PC-9 (cell line): Measurements from ENCODE around the gene DLG2. TPM values are rescaled to one million over a fixed set of nuclear protein-coding genes. Genes with fewer than 3 reads are reported as not detected.

Source experiments
- BruUV-seq: library from RNA; stranded (reverse); fragments of 400-500 nt; replicated peaks from 2 replicates; lab custom pipeline; 2021; lab: Mats Ljungman, UMichigan
- CTCF ChIA-PET: fragments of 300-600 bp; sonication (Branson Sonifier 250); formaldehyde crosslinking; loops from one replicate; lab custom pipeline; 2022; ENCODE audit warnings: antibody characterized with exemption; lab: Charles Lee
- POLR2A ChIA-PET: fragments of 300-600 bp; sonication (Branson Sonifier 250); formaldehyde crosslinking; loops from one replicate; lab custom pipeline; 2022; ENCODE audit warnings: antibody characterized with exemption; ENCODE audit not compliant: unreplicated experiment; lab: Charles Lee
- DNase-seq, 2 experiments: peaks; one replicate each; pipeline versions ENCODE4 v3.0.0 to v3.0.0-alpha.2; 2015 to 2022; ENCODE audit warnings: mixed read lengths in 1 of 2
- H2AFZ ChIP-seq: fragments of 200-600 bp; sonication (generic); 2 replicates; pipeline ENCODE4 v1.8.1; 2017; ENCODE audit warnings: antibody characterized with exemption
- H3F3A ChIP-seq: fragments of 200-600 bp; sonication (generic); 2 replicates; pipeline ENCODE4 v1.8.1; 2017; ENCODE audit warnings: antibody characterized with exemption, mild to moderate bottlenecking, low read depth; ENCODE audit not compliant: insufficient read depth
- H3K27ac ChIP-seq: fragments of 200-600 bp; sonication (generic); 2 replicates; pipeline ENCODE4 v1.6.1; 2016; ENCODE audit warnings: mixed run types
- H3K27me3 ChIP-seq: fragments of 200-600 bp; sonication (generic); 2 replicates; pipeline ENCODE4 v1.6.1; 2016; ENCODE audit warnings: low read depth, mixed run types; ENCODE audit not compliant: insufficient read depth
- H3K36me3 ChIP-seq: fragments of 200-600 bp; sonication (generic); 2 replicates; pipeline ENCODE4 v1.6.1; 2016; ENCODE audit warnings: low read depth, mixed run types
- H3K4me1 ChIP-seq: fragments of 200-600 bp; sonication (generic); replicated peaks from 2 replicates; pipeline ENCODE4 v1.6.1; 2016; ENCODE audit warnings: mixed run types; ENCODE audit not compliant: insufficient read depth
- H3K4me2 ChIP-seq: fragments of 200-600 bp; sonication (generic); 2 replicates; pipeline ENCODE4 v1.6.1; 2017; ENCODE audit warnings: mixed run types
- H3K4me3 ChIP-seq: fragments of 200-600 bp; sonication (generic); 2 replicates; pipeline ENCODE4 v1.6.1; 2016; ENCODE audit warnings: mixed run types
- H3K79me2 ChIP-seq: fragments of 200-600 bp; sonication (generic); 2 replicates; pipeline ENCODE4 v1.6.1; 2017; ENCODE audit warnings: low read depth, mixed run types
- H3K9me2 ChIP-seq: fragments of 200-600 bp; sonication (generic); 2 replicates; pipeline ENCODE4 v1.8.1; 2017; ENCODE audit warnings: mild to moderate bottlenecking; ENCODE audit not compliant: insufficient read depth
- H3K9me3 ChIP-seq: fragments of 200-600 bp; sonication (generic); 2 replicates; pipeline ENCODE4 v1.8.1; 2016; ENCODE audit warnings: low read depth; ENCODE audit not compliant: insufficient read depth
- H4K20me1 ChIP-seq: fragments of 200-600 bp; sonication (generic); 2 replicates; pipeline ENCODE4 v1.8.1; 2017; ENCODE audit not compliant: insufficient read depth
- EZH2 ChIP-seq: fragments of 200-600 bp; sonication (generic); IDR thresholded peaks from 2 replicates; pipeline ENCODE4 v1.8.0; 2017; ENCODE audit warnings: antibody characterized with exemption, low read depth
- intact Hi-C: fragments of 100-400 bp; cut with micrococcal nuclease; formaldehyde crosslinking; loops from one replicate; pipeline ENCODE4 v1.10.0; 2022; ENCODE audit not compliant: unreplicated experiment
- total RNA-seq: library from RNA; stranded (reverse); gene quantifications from 2 replicates; pipeline ENCODE4 v1.2.3, GENCODE V29; 2021
- TF ChIP-seq, protein P1 (sequence below): fragments of 200-600 bp; sonication (generic); conservative IDR thresholded peaks from 2 replicates; pipeline ENCODE4 v1.6.1; 2017; ENCODE audit warnings: mixed run types, antibody characterized with exemption, mild to moderate bottlenecking, moderate library complexity

DLG2 gene
- total RNA-seq, 1 experiment from 2014 or later = 6.4 TPM

GRCh38 chr11:84909740-84910139 lies 717.4 kb downstream of the DLG2 start:
- no peaks in the 10 kb centered on the region for H3K9me3 ChIP-seq
- DNase-seq = no peak
- no peaks in the 10 kb centered on the region; the same call in 1 of the 2 replicates for H3K9me2 ChIP-seq
- H3F3A ChIP-seq = no peaks in the 10 kb centered on the region
- H4K20me1 ChIP-seq = no peaks in the 10 kb centered on the region
- no peak overlapping the region for H3K4me2 ChIP-seq
- intact Hi-C loops = no loop called here
- BruUV-seq = no TSS peak
- H3K4me1 ChIP-seq = no peaks in the 10 kb centered on the region
- H3K27me3 ChIP-seq = no peaks in the 10 kb centered on the region
- H3K27ac ChIP-seq = no peak overlapping the region
- TF ChIP-seq, protein P1, sequence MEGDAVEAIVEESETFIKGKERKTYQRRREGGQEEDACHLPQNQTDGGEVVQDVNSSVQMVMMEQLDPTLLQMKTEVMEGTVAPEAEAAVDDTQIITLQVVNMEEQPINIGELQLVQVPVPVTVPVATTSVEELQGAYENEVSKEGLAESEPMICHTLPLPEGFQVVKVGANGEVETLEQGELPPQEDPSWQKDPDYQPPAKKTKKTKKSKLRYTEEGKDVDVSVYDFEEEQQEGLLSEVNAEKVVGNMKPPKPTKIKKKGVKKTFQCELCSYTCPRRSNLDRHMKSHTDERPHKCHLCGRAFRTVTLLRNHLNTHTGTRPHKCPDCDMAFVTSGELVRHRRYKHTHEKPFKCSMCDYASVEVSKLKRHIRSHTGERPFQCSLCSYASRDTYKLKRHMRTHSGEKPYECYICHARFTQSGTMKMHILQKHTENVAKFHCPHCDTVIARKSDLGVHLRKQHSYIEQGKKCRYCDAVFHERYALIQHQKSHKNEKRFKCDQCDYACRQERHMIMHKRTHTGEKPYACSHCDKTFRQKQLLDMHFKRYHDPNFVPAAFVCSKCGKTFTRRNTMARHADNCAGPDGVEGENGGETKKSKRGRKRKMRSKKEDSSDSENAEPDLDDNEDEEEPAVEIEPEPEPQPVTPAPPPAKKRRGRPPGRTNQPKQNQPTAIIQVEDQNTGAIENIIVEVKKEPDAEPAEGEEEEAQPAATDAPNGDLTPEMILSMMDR = no peak
- TF ChIP-seq EZH2 = no peak
- CTCF ChIA-PET = no interaction called here
- H3K36me3 ChIP-seq = no peaks in the 10 kb centered on the region
- H2AFZ ChIP-seq = no peak overlapping the region
- H3K79me2 ChIP-seq = no peaks in the 10 kb centered on the region
- POLR2A ChIA-PET = no interaction called here
- H3K4me3 ChIP-seq = no peak overlapping the region

DNA sequence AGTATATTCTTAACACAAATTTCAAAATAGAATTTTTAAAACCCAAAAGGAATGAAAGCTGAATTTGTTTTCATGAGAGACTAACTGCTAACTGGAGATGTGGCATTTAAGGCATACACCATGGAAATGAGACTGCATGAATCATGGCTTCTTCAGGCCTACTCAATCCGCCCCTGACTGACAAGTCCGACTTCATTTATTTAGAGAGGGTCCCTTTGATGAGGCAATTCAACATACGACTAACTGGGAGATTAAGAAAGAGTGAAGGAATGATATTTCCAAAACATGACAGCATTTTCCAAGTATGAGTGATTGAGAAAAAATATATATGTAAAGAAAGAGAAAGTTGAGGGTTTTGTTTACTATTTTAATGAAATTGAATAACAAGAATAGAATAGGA lies 720.1 kb downstream of the DLG2 start:
- no peaks in the 10 kb centered on the region for H4K20me1 ChIP-seq
- TF ChIP-seq, protein P1 = no peak
- TF ChIP-seq EZH2 = no peak
- H3K4me2 ChIP-seq = no peak overlapping the region
- no peaks in the 10 kb centered on the region for H3F3A ChIP-seq
- intact Hi-C loops = no loop called here
- peaks cover 4% of the 10 kb centered on the region; the same call in 1 of the 2 replicates for H3K9me2 ChIP-seq
- H3K36me3 ChIP-seq = no peaks in the 10 kb centered on the region
- ChIA-PET CTCF (no interaction called here), POLR2A (no interaction called here)
- H3K9me3 ChIP-seq = no peaks in the 10 kb centered on the region
- BruUV-seq = no TSS peak
- no peaks in the 10 kb centered on the region for H3K4me1 ChIP-seq
- H3K27me3 ChIP-seq = no peaks in the 10 kb centered on the region
- no peak overlapping the region for H3K4me3 ChIP-seq
- no peak overlapping the region for H2AFZ ChIP-seq
- H3K79me2 ChIP-seq = no peaks in the 10 kb centered on the region
- DNase-seq = no peak
- H3K27ac ChIP-seq = no peak overlapping the region

GRCh38 chr11:84905411-84905810 lies 721.7 kb downstream of the DLG2 start:
- no peak for TF ChIP-seq EZH2
- TF ChIP-seq, protein P1 = no peak
- H3K4me1 ChIP-seq = no peaks in the 10 kb centered on the region
- no peaks in the 10 kb centered on the region for H3K36me3 ChIP-seq
- no peak overlapping the region for H2AFZ ChIP-seq
- intact Hi-C loops = no loop called here
- H3K9me2 ChIP-seq = peaks cover 11% of the 10 kb centered on the region; the same call in 1 of the 2 replicates
- H3K79me2 ChIP-seq = no peaks in the 10 kb centered on the region
- ChIA-PET POLR2A (interaction anchor here (0.6 kb wide), 1 partner anchor 84 kb away, joined by 4 read pairs; no protein-coding TSS in a partner anchor), CTCF (no interaction called here)
- H3K4me3 ChIP-seq = no peak overlapping the region
- no peaks in the 10 kb centered on the region for H3F3A ChIP-seq
- BruUV-seq = no TSS peak
- H3K27ac ChIP-seq = no peak overlapping the region
- no peaks in the 10 kb centered on the region for H3K27me3 ChIP-seq
- H3K4me2 ChIP-seq = no peak overlapping the region
- no peak for DNase-seq
- H3K9me3 ChIP-seq = no peaks in the 10 kb centered on the region
- H4K20me1 ChIP-seq = no peaks in the 10 kb centered on the region
